GM21786 (cell line): ENCODE results near the gene FAM167B.

Experiments used
- ATAC-seq: cut with Tn5 transposase; IDR thresholded peaks from one replicate; pipeline ENCODE4 v1.9.1; 2021; ENCODE audit not compliant: unreplicated experiment

FAM167B gene

DNA sequence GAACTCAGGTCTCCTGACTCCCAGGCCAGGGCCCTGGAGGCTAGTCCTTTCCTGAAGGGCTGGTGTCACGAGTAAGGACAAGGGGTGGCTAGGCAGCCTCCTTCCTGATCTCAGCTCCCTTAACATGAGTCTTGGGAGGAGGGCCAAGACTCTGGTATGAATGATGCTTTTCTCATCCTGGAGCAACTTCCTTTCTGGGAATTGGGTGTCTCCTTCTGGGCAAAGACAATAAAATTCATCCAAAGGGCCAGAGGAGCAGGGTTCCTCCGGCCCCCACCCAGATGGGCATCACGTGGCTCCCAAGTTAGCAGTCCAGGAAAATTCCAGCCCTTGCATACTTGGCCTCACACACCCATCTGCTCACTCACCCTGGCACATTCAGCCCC is at the start of gene FAM167B:
Gene FAM167B, plus strand, starts transcription at position 335 of the 386 bp plus-strand sequence. CDS start 200 bp downstream, outside the sequence.
- no peak for ATAC-seq

GRCh38 chr1:32197837-32198236 is 49.2 kb upstream of the FAM167B start:
- ATAC-seq, result no peak

DNA sequence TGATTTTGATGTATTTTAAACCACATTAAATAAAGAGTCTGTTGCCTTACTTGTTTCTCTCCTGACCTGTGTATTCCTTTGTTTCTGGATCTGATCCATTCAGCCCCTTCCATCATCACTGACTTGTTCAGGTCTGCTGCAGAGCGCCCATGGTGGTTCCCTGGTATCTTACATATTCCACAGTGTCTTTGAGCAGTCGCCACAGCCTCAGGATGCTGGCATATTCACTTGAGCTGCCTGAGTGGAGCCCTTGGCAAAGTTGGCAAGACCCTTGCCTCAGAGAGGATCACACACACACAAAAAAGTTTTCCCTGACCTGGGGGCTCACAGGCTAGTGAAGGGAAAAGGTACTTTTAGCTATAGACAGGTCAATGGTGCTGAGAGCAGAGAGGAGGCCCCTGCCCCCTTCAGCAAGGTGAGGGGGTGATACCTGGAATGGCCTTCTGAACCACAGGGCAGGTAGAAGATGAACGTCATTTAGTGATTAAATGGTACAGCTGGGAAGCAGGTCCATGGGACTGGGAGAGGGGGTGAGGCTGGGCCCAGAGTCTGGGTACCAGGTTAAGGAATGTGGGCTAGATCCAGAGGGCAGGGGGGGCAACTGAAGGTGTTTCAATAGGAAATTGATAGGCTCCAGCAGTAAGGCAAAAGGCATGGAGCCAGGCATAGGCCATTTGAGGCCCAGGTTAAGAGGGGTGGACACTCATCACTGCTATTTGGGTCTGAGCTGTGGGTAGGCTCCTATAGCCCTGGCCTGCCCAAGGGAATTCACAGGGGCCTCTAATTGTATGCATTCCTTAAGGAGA is 48.6 kb upstream of the FAM167B start:
- ATAC-seq, result no peak

- no peak for ATAC-seq
Observed at GRCh38 chr1:32199043-32199716, 47.8 kb upstream of the FAM167B start.

DNA sequence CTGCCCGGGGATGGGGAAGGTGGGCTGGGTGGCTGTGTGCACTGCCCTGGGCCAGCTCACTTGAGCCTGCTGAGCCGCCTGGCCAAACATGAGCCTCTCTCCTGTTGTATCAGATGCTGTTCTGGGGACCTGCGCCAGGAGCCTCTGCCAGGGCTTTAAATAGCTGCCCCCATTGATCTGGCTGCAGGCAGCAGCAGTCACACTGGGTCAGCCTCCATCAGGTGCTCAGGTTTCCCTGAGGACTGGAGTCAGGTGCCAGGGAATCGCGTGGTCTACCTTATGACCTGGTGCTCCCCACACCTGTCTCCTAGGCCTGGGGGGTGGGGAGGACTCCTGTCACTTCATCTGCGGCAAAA is 47.3 kb upstream of the FAM167B start:
- ATAC-seq, result no peak

- no peak for ATAC-seq
Observed at GRCh38 chr1:32200226-32201010, 46.6 kb upstream of the FAM167B start, which contains the start of gene CCDC28B. TSS of gene CCDC28B (plus strand) at chr1:32200595. CDS start at chr1:32201936, 1,341 bp downstream.

DNA sequence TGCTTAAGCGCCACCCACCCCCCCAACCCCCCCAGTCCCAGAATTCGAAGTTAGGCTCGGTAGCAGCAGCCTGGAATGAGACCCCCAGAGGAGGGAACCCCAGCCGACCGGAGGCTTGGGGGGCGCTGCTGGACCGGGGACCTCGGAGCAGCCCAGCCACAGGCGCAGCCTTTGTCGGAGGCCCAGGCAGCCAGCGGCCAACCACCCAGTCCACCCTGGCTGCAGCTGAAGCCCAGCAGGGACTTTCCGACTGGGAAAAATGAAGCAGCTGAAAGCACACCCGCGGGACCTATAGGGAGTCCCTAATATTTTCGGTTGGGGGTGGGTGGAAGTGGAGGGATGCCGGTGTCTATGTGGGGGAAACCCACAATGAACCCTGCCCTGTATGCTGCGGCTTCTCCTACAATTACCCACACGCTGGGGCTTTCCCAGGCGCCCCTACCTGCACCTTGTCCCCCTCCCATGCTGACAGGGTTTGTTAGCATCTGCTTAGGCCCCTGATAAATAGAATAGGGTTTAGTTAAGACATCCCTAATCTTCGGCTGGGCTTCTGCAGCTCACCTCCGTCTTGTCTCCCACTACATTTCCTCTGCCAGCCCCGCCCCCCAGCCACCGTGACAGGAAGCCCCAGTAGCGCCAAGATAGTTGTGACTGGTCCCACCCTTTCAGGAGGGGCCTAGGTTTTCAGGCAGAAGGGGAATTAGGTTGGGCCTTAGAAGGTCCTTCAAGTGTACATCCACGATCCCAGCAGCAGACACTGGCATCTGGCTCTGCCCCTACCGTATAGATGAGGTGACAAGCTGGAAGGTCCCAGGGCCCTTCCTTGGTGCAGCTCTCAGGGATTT is 45.8 kb upstream of the FAM167B start:
- peak; percentile 43 for ATAC-seq

DNA sequence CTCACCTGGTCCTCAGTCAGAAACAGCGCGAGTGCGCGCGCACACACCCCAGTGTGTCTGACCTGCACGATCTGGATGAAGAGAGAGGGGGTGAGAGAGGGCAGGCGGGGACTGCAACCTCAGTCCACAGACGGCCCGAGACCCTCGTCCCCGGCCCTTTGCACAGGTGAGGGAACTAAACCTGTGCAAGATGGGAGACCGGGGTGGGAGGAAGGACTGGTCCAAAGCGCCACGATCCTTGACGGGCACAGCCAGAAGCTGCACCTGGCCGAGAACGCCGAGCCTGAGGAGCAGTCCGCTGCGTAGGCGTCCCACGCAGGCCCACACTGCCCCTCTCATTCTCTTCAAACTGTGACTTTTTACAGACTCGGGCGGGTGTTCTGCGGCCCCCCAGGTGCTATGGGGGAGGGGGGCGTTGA is 42.1 kb upstream of the FAM167B start:
- ATAC-seq, result no peak

DNA sequence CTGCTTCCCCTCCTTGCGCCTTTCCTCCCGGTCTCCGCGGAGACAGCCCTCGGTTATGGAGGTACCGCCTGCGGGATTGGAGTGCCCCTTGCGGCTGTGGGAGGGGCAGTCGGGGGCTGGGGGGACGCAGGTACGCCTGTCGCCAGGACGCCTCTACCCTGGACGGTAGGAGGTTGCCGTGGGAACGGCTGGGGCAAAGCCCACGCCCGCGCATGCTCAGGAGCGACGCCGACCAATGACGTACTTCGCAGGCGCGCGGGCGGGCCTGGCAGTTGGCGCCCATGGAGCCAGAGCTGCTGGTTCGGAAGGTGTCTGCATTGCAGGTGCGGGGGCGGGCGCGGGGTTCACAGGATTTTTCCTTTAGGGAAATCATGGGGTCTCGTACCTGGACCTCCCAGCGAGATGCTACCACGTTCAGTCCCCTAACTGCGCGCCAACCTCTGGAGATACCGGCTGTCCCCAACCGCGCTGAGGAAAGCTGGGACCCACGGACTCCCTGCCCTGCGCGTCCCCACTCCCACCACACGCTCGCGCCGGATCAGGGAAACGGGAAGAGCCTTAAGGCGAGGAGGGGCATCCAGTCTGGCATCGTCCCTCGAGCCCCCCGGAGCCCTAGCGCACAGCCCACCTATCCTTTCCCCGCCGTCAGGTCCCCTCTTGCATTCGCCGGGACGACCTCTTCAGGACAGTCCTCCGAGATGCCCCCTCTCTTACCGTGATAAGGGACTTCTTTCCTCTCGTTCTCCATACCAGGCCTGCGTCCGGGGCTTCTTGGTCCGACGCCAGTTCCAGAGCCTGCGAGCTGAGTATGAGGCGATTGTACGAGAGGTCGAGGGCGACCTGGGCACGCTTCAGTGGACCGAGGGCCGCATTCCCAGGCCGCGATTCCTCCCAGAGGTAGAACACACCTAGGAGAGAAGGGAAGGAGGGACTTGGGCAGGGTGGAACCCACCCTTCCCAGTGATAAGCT is 41.3 kb upstream of the FAM167B start, which contains the start of gene IQCC:
Gene IQCC, plus strand, starts transcription at position 271 of the 970 bp plus-strand sequence. Its CDS starts 11 bp downstream, at position 282.
- ATAC-seq, result no peak

DNA sequence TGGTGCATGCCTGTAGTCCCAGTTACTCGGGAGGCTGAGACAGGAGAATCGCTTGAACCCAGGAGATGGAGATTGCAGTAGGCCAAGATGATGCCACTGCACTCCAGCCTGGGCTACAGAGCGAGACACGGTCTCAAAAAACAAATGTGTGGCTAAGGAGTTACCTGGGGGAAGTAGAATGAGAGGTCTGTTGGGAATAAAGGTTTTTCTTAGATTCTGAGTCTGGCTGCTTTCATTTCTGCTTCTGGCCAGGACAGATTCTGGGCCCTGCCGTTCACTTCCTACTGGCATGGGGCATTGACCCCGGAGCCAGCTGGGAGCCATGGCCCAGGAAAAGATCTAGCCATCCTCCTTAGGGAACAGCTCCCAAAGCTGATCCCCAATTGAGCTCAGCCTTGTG is 38.6 kb upstream of the FAM167B start:
- no peak for ATAC-seq

DNA sequence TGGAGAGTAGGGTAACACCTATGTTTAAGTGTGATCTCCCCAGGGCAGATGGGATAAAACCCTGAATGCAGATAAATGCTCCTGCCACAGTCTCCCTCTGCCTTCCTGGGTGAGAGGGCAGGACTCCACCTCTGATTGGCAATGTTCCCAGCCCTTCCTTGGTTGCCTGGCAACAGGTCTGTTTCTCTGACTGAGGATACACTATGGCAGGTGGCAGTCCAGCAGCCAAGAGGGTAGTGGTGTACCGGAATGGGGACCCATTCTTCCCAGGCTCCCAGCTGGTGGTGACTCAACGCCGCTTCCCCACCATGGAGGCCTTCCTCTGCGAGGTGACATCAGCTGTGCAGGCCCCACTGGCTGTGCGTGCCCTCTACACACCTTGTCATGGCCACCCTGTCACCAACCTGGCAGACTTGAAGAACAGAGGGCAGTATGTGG is 38.1 kb upstream of the FAM167B start, which contains the start of gene DCDC2B:
Gene DCDC2B, plus strand, starts transcription at position 199 of the 438 bp plus-strand sequence. Its CDS starts 5 bp downstream, at position 204.
- ATAC-seq, result no peak

GRCh38 chr1:32215629-32216480 is 31.2 kb upstream of the FAM167B start:
- ATAC-seq, result no peak

DNA sequence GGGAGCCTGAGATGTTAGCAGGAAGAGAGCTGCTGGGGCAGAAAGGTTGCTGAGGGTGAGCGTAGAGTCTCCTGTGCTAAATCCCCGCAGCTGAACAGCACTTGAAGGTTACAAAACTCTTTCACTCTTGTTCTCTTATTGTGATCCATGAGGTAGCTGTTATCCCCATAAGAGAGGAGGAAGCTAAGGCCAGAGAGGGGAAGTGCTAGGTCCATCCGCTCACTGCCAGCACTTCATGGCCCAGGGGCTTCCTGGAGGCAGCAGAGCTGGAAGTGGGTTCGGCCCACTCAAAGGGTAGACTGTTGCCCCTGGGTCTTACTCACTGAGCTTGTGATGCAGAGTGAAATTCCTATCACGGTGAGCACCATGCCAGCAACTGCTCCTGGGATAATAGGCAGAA is 30.5 kb upstream of the FAM167B start:
- no peak for ATAC-seq

GRCh38 chr1:32219022-32219421 is 28.0 kb upstream of the FAM167B start:
- no peak for ATAC-seq

GRCh38 chr1:32220746-32221580 is 26.1 kb upstream of the FAM167B start:
- no peak for ATAC-seq

DNA sequence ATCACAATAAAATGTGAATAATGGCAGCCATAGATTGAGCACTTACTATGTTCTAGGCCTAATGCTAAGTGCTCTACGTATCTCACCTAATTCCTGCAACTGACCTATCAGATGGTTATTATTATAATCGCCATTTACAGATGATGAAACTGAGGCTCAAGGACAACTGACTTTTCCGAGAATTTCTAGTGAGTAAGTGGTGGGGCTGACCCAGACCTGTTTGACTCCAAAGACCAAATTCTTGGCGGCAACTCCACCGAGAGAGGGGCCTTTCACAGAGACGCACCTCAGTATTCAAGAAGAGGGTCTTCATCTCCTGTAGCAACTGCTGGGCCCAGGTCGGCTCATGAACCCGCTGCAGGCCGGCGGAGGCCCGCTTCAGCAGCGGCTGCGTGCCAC is 25.4 kb upstream of the FAM167B start:
- no peak for ATAC-seq

DNA sequence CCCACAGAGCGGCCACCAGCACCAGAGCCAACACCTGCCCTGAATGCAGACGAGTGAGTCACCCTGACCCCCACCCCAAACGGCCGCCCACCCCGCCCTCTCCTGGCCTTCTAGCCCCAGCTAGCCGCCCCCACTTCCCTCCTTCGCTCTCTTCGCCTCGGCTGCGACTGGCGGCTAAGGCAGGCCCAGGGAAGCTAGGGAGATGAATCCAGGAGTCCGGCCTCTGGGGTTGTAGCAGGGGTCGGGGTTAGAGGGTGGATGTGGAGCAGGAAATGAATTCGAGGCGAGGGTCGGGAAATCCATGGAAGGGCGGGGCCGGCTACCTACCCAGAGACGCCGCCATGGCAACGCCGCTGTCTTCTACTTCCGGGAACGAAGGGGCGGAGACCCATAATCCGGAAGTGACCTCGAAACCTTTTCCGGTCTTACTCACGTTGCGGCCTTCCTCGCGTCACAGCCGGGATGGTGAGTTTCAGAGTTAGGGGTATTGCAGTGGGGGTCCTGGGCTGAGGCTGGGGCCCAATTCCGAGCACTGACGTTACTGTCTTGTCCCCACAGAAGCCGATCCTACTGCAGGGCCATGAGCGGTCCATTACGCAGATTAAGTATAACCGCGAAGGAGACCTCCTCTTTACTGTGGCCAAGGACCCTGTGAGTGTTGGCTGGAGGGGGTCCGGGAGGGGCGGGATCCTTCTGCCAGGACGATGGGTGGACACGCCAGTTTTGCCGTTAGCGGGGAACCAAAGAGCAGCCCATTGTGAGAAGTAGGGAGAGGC is 24.9 kb upstream of the FAM167B start, which contains the start of the genes EIF3I and TMEM234:
Gene EIF3I, plus strand, starts transcription at position 428 of the 776 bp plus-strand sequence. Its CDS starts 35 bp downstream, at position 463.
Gene TMEM234, minus strand, starts transcription at position 374 of the 776 bp plus-strand sequence. Its CDS starts 31 bp downstream, at position 343.
- ATAC-seq, result peak; percentile 93
